NCI-H345 treated with DMSO at 0.1 percent for 48 hours (cell line): ENCODE results near the gene ZFAND2A.
"Not testable (repeated sequence)": the region's sequence is repeated elsewhere in the genome, so short reads cannot be mapped to it uniquely, and the experiment has no call there.

Experiments used
- DNase-seq: peaks from one replicate; lab custom pipeline; 2025; ENCODE audit not compliant: unreplicated experiment; lab: John Stamatoyannopoulos, UW

ZFAND2A gene

DNA sequence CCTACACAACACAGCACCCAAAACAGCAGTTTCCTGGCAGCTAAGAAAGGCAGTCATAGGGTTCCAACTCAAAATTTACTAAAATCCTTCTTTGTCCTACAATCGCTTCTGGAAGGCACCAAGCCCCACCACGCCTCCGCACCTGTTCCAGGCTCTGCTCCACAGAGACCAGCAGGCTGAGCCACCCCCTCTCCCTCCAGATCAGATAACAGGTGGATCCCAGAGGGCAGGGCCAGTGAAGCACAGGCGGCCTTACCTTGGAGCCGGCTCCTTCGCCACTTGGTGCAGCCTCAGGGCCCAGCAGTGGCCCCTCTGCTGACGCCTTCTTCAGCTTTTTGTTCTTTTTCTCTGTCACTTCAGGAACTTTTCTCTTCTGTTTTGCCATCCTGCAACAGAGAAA, 33.0 kb downstream of the ZFAND2A start:
- DNase-seq: no peak

DNA sequence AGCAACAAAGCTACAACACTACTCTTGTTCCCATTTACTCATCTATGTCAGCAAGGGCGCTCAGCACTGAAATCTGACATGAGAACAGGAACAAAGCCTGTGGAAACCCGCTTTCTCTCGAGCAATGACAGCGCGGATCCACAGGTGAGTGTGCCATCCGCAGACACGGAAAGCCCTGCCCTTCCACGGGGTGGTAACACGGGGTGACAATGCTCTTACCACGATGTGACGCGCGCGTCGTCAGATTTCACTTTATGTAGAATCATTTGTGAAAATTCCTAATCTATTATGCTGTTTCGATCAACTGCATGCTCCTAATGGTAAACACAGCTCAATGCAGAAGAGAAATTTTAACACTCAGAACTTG, 34.4 kb downstream of the ZFAND2A start:
- no peak for DNase-seq

GRCh38 chr7:1124816-1125602, 35.0 kb downstream of the ZFAND2A start:
- no peak for DNase-seq

- DNase-seq: no peak
These were observed 35.8 kb downstream of the ZFAND2A start for GRCh38 chr7:1124164-1124563.

- no peak for DNase-seq
These were observed 36.3 kb downstream of the ZFAND2A start for GRCh38 chr7:1123715-1124114.

DNA sequence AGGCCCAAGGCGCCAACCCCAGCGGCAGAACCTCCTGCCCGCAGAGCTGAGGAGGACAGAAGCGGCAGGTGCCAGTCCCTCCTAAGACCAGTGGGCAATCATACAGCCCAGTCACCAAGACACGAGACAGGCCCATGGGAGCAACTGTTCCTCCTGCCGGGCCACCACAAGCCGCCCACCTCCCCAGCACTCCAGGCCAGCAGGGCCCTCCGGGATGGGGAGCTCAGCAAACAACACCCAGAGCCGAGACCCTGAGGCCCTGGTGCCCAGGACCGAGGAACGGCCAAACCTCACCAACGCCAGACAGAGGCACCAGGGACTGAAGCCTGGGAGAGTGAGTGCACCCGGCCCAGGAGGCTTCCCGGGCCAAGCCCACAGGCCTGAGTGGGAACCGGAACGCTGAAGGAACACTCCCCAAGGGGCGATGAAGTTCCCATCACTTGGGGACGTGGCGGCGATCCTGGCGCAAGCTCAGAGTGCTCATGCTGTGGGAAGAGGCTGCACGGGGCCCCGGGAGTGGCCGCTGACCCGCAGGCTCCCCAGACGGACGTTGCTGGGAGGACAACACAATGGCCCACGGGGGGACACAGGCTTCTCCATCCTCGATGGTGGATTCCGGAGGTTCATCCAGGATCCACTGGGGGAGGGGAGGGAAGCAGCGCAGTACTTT, 37.0 kb downstream of the ZFAND2A start:
- no peak for DNase-seq

GRCh38 chr7:1121886-1122831, 37.8 kb downstream of the ZFAND2A start:
- no peak for DNase-seq

DNA sequence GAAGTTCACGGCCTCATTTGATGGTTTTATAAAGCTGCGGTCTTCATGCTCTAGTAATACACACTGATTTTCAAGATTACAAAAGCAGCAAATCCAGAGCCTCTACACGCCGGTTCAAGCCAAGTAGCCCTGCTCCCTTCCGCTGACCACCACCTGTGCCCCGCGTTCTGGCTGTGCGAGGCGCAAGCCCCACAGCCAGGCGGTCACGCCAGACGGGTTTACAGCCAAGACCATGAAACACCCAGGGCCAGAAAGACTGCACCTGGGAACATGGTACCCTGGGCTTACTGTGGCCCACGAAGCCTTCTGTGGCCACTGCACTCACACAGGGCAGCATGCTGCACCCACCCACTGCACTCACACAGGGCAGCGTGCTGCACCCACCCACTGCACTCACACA, 38.5 kb downstream of the ZFAND2A start:
- no peak for DNase-seq

- no peak for DNase-seq
These were observed 39.2 kb downstream of the ZFAND2A start for GRCh38 chr7:1120791-1121190.

GRCh38 chr7:1119201-1119600, 40.8 kb downstream of the ZFAND2A start:
- DNase-seq: no peak

GRCh38 chr7:1117321-1117928, 42.6 kb downstream of the ZFAND2A start:
- no peak for DNase-seq

- not testable (repeated sequence) for DNase-seq
These were observed 43.5 kb downstream of the ZFAND2A start for GRCh38 chr7:1116383-1117008.

GRCh38 chr7:1115171-1116045, 44.6 kb downstream of the ZFAND2A start:
- not testable (repeated sequence) for DNase-seq

DNA sequence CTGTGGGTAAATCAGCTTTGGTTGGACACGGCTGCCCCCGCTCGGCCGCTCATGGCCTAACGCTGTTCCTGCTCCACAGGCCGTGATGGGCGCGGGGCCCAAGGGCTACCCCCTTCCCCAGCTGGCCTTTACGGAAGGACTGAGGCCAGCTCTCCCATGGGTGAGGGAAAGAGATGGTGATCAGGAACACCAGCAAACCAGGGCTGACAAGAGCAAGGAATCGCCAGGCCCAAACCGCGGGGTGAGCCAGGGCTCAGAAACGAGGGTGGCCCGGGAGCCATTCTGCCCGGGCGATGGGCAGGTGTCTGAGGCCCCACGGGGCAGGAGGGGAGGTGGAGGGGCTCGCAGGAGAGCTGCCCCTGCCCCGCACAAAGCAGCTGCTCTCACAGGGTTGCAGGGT, 45.5 kb downstream of the ZFAND2A start:
- no peak for DNase-seq

- DNase-seq: no peak
These were observed 45.9 kb downstream of the ZFAND2A start for GRCh38 chr7:1114088-1114487.

GRCh38 chr7:1113548-1113885, 46.5 kb downstream of the ZFAND2A start:
- DNase-seq: no peak

GRCh38 chr7:1112625-1113547, 47.1 kb downstream of the ZFAND2A start:
- no peak for DNase-seq

- no peak for DNase-seq
These were observed 47.9 kb downstream of the ZFAND2A start for GRCh38 chr7:1112109-1112508.

GRCh38 chr7:1111156-1111555, 48.8 kb downstream of the ZFAND2A start:
- DNase-seq: no peak
